KMS-11 (cell line): ENCODE measurements around the gene LBR.

Source experiments
- H2AFZ ChIP-seq: fragments of 200-600 bp; sonication (generic); 2 replicates; pipeline ENCODE4 v1.6.1; 2016; ENCODE audit warnings: antibody characterized with exemption, mixed run types, low read depth
- H3K27ac ChIP-seq: fragments of 200-600 bp; sonication (generic); 2 replicates; pipeline ENCODE4 v1.6.1; 2016; ENCODE audit warnings: mild to moderate bottlenecking, mixed run types
- H3K27me3 ChIP-seq: fragments of 200-600 bp; sonication (generic); 2 replicates; pipeline ENCODE4 v1.6.1; 2017; ENCODE audit warnings: mild to moderate bottlenecking, low read depth, mixed run types, moderate library complexity; ENCODE audit not compliant: insufficient read depth
- H3K36me3 ChIP-seq: fragments of 200-600 bp; sonication (generic); 2 replicates; pipeline ENCODE4 v1.6.1; 2017; ENCODE audit warnings: mild to moderate bottlenecking, mixed run types; ENCODE audit not compliant: insufficient read depth
- H3K4me1 ChIP-seq: fragments of 200-600 bp; sonication (generic); 2 replicates; pipeline ENCODE4 v1.6.1; 2016; ENCODE audit warnings: mild to moderate bottlenecking, low read depth, mixed run types; ENCODE audit not compliant: poor library complexity, severe bottlenecking
- H3K4me2 ChIP-seq: fragments of 200-600 bp; sonication (generic); 2 replicates; pipeline ENCODE4 v1.7.0; 2016; ENCODE audit warnings: mild to moderate bottlenecking, mixed run types
- H3K4me3 ChIP-seq: fragments of 200-600 bp; sonication (generic); IDR thresholded peaks from 2 replicates; pipeline ENCODE4 v1.6.1; 2017; ENCODE audit warnings: low read depth, low read length, mixed read lengths; ENCODE audit not compliant: insufficient read depth
- H3K79me2 ChIP-seq: fragments of 200-600 bp; sonication (generic); 2 replicates; pipeline ENCODE4 v1.6.1; 2016; ENCODE audit warnings: low read depth, mixed run types; ENCODE audit not compliant: insufficient read depth
- H3K9ac ChIP-seq: fragments of 200-600 bp; sonication (generic); 2 replicates; pipeline ENCODE4 v1.6.1; 2016; ENCODE audit warnings: mild to moderate bottlenecking, mixed run types
- H4K20me1 ChIP-seq: fragments of 200-600 bp; sonication (generic); 2 replicates; pipeline ENCODE4 v1.6.1; 2016; ENCODE audit warnings: mild to moderate bottlenecking, mixed run types; ENCODE audit not compliant: insufficient read depth
- TF ChIP-seq, protein P1 (sequence below): fragments of 200-600 bp; sonication (generic); conservative IDR thresholded peaks from 2 replicates; pipeline ENCODE4 v1.6.1; 2017; ENCODE audit warnings: low read depth, mild to moderate bottlenecking, antibody characterized with exemption, low read length, moderate library complexity, mixed read lengths

The LBR gene

DNA sequence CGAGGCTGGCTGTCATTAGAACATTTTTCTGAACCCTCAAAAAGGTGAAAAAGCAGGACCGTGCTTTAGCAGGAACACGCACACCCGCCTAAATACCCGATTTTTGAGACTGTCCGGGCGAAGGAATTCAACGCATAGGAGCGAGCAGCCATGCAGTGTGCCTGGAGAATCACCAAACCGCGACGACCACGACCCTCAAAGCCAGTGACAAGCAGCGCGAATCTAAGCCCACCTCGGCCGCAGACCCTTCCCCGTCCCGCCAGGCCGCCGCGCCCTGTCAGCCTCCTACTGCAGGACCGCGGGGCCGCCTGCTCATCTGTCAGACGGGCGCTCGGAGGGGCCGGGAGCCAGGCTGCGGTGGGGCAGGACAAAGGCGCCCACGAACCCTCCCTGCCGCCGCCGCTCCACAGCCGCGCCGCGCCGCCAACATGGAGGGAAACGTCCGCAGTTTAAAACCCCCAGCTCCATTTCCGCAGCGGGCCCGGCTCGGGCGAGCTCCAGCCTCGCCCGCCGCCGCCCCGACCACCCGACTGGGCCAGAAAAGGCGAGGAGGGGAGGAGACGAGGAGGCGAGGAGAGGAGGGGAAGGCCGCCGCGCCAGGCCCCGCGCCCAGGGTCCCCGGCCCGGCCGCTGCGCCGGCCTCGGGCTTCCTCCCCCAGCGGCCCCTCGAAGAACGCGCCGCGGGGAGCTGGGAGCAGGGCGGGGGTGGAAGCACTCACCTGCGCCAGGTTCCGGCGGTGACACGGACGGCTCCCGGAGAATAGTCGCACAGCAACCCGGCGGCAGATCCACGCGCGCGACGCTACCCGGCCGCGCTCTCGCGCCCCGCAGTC is at the start of gene LBR:
TSS of gene LBR (minus strand) at position 804 of the 833 bp plus-strand sequence. CDS start 3,963 bp downstream, outside the sequence.
- TF ChIP-seq, protein P1, sequence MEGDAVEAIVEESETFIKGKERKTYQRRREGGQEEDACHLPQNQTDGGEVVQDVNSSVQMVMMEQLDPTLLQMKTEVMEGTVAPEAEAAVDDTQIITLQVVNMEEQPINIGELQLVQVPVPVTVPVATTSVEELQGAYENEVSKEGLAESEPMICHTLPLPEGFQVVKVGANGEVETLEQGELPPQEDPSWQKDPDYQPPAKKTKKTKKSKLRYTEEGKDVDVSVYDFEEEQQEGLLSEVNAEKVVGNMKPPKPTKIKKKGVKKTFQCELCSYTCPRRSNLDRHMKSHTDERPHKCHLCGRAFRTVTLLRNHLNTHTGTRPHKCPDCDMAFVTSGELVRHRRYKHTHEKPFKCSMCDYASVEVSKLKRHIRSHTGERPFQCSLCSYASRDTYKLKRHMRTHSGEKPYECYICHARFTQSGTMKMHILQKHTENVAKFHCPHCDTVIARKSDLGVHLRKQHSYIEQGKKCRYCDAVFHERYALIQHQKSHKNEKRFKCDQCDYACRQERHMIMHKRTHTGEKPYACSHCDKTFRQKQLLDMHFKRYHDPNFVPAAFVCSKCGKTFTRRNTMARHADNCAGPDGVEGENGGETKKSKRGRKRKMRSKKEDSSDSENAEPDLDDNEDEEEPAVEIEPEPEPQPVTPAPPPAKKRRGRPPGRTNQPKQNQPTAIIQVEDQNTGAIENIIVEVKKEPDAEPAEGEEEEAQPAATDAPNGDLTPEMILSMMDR, result no peak
- peaks cover 21% of the 10 kb centered on the region for H4K20me1 ChIP-seq
- peaks cover 31% of the 10 kb centered on the region for H3K4me1 ChIP-seq
- H3K9ac ChIP-seq, result peak within 1 kb of the TSS; percentile 89
- peak within 1 kb of the TSS; percentile 88 for H3K27ac ChIP-seq
- peak within 1 kb of the TSS; percentile 84 for H3K4me2 ChIP-seq
- H3K36me3 ChIP-seq, result no peaks in the 10 kb centered on the region
- peak within 1 kb of the TSS; percentile 96 for H3K4me3 ChIP-seq
- no peaks in the 10 kb centered on the region for H3K27me3 ChIP-seq
- peak within 1 kb of the TSS; percentile 79 for H2AFZ ChIP-seq
- H3K79me2 ChIP-seq, result peaks cover 53% of the 10 kb centered on the region

DNA sequence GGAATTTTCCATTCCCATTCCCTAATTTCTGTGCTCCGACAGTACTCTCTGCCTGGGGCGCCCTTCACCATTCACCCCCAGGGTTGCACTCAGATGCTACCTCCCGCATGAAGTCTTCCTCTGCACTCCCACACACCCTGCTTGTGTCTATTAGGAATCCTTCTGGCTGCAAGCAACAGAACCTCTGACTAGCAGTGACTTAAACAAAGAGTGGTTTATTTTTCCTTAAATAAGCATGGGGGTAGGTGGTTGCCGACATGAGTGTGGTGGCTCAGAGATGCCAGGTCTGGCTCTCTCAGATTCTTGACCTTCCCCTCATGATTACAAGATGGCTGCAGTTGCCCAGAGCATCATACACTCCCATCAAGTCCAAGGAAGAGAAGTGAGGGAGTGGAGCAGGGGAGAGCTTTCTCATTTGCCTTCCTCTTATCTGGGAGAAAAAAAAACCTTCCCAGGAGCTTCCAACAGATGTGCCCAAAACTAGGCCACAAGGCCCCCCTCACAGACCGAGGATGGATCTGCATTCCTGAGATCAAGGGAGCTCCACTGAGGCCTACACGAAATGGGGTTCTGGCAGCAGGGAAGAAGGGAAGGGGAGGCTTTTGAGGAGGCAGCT is 49.6 kb upstream of the LBR start:
- Histone ChIP-seq H2AFZ (no peak overlapping the region), H3K9ac (no peak overlapping the region), H4K20me1 (no peaks in the 10 kb centered on the region), H3K27me3 (no peaks in the 10 kb centered on the region), H3K36me3 (no peaks in the 10 kb centered on the region), H3K4me1 (peaks cover 6% of the 10 kb centered on the region), H3K4me3 (no peak overlapping the region), H3K79me2 (no peaks in the 10 kb centered on the region), H3K27ac (no peak overlapping the region), H3K4me2 (no peak overlapping the region)
- TF ChIP-seq, protein P1, result no peak

DNA sequence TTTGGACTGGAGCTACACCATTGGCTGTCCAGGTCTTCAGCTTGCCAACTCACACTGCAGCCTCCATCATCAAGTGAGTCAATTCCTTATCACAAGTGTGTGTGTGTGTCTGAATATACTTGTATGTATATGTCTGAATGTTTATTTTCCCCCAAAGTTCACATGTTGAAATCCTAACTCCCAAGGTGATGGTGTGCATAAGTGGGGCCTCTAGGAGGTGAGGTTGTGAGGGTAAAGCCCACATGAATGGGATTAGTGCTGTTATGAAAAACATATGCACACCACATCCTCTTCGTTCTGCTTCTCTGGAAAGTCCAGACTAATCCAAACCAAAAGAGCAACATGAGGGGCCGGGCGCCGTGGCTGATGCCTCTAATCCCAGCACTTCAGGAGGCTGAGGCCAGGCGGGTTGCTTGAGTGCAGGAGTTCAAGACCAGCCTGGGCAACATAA is 48.7 kb upstream of the LBR start:
- H3K27me3 ChIP-seq, result no peaks in the 10 kb centered on the region
- H3K4me1 ChIP-seq, result peaks cover 6% of the 10 kb centered on the region
- H4K20me1 ChIP-seq, result no peaks in the 10 kb centered on the region
- no peak overlapping the region for H2AFZ ChIP-seq
- no peak overlapping the region for H3K4me3 ChIP-seq
- no peak overlapping the region for H3K4me2 ChIP-seq
- no peaks in the 10 kb centered on the region for H3K79me2 ChIP-seq
- no peak overlapping the region for H3K9ac ChIP-seq
- no peak overlapping the region for H3K27ac ChIP-seq
- TF ChIP-seq, protein P1, result no peak
- no peaks in the 10 kb centered on the region for H3K36me3 ChIP-seq

DNA sequence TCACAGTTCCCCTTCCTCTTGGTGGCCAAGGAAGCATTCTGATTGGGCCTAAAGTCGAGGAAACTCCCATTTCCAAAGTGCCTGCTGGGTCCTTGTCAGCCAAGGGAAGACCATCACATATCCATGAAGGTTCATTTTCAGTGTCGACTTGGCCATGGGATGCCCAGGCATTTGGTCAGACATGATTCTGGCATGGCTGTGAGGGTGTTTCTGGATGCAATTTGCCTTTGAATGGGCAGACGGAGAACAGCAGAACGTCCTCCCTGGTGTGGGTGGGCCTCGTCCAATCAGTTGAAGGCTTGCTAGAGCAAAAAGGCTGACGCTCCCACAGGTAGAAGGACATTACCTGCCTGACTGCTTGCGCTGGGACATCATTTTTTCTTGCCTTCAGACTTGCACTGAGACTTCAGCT is 48.3 kb upstream of the LBR start:
- H3K9ac ChIP-seq, result no peak overlapping the region
- no peaks in the 10 kb centered on the region for H3K79me2 ChIP-seq
- H3K4me1 ChIP-seq, result peaks cover 6% of the 10 kb centered on the region

More for the DNA sequence above, 48.3 kb upstream of the LBR start:
- Histone ChIP-seq H3K27me3 (no peaks in the 10 kb centered on the region), H3K27ac (no peak overlapping the region), H4K20me1 (no peaks in the 10 kb centered on the region), H2AFZ (no peak overlapping the region), H3K4me2 (no peak overlapping the region), H3K36me3 (no peaks in the 10 kb centered on the region), H3K4me3 (no peak overlapping the region)
- TF ChIP-seq, protein P1, result no peak
